ENCODE results near the gene GSTM4. TPM values are rescaled to one million over a fixed set of nuclear protein-coding genes. Genes with fewer than 3 reads are reported as not detected.

The GSTM4 gene
- total RNA-seq, 2 donors from 2014 or later = 24.6 to 52.6 TPM

GRCh38 chr1:109620401-109620791, 35.5 kb upstream of the GSTM4 start:
- H3K36me3 ChIP-seq = no peaks in the 10 kb centered on the region
- no peak for TF ChIP-seq CTCF (IDR thresholded peaks at IDR 0.05)
- H3K9me3 ChIP-seq = no peaks in the 10 kb centered on the region
- H3K27me3 ChIP-seq = no peaks in the 10 kb centered on the region
- H3K4me1 ChIP-seq = peaks cover 0 to 63% of the 10 kb centered on the region in 2 donors
- DNase-seq (ENCODE audit: low spot score) = no peak
- peak overlapping the region; percentile 51 to 59 for H3K4me3 ChIP-seq
- H3K27ac ChIP-seq = peak overlapping the region; percentile 79 to 85

GRCh38 chr1:109620841-109621286, 35.0 kb upstream of the GSTM4 start:
- TF ChIP-seq CTCF (IDR thresholded peaks at IDR 0.05) = no peak
- no peaks in the 10 kb centered on the region for H3K36me3 ChIP-seq
- H3K27ac ChIP-seq = peak overlapping the region; percentile 79 to 85
- peak overlapping the region; percentile 51 to 59 for H3K4me3 ChIP-seq
- H3K4me1 ChIP-seq = peaks cover 0 to 64% of the 10 kb centered on the region in 2 donors
- no peaks in the 10 kb centered on the region for H3K27me3 ChIP-seq
- H3K9me3 ChIP-seq = no peaks in the 10 kb centered on the region
- peak; percentile 96 for DNase-seq (ENCODE audit: low spot score)

- Histone ChIP-seq H3K4me1 (peaks cover 0 to 64% of the 10 kb centered on the region in 2 donors), H3K27ac (peak overlapping the region; percentile 79 to 85), H3K27me3 (no peaks in the 10 kb centered on the region), H3K9me3 (no peaks in the 10 kb centered on the region), H3K4me3 (peak overlapping the region; percentile 51 to 59), H3K36me3 (peaks cover under 1% of the 10 kb centered on the region)
- DNase-seq (ENCODE audit: low spot score) = peak; percentile 56
- TF ChIP-seq CTCF (IDR thresholded peaks at IDR 0.05) = no peak
These were observed 34.3 kb upstream of the GSTM4 start for GRCh38 chr1:109621379-109622136.

- peaks cover 7% of the 10 kb centered on the region for H3K36me3 ChIP-seq
- no peak for TF ChIP-seq CTCF (IDR thresholded peaks at IDR 0.05)
- no peaks in the 10 kb centered on the region for H3K9me3 ChIP-seq
- H3K4me3 ChIP-seq = no peak overlapping the region
- H3K27me3 ChIP-seq = no peaks in the 10 kb centered on the region
- peaks cover 0 to 59% of the 10 kb centered on the region in 2 donors for H3K4me1 ChIP-seq
- DNase-seq (ENCODE audit: low spot score) = peak; percentile 55
- no peak overlapping the region for H3K27ac ChIP-seq
These were observed 33.6 kb upstream of the GSTM4 start for GRCh38 chr1:109622137-109622892.

- H3K4me1 ChIP-seq = peaks cover 0 to 54% of the 10 kb centered on the region in 2 donors
- H3K27ac ChIP-seq = no peak overlapping the region
- peak; percentile 51 for DNase-seq (ENCODE audit: low spot score)
- no peaks in the 10 kb centered on the region for H3K27me3 ChIP-seq
- peaks cover 11% of the 10 kb centered on the region for H3K36me3 ChIP-seq
- H3K9me3 ChIP-seq = no peaks in the 10 kb centered on the region
- H3K4me3 ChIP-seq = no peak overlapping the region
- TF ChIP-seq CTCF (IDR thresholded peaks at IDR 0.05) = no peak
These were observed 33.0 kb upstream of the GSTM4 start for GRCh38 chr1:109622895-109623294.

Data from right atrium auricular region (tissue), 2 donors.